Mammary epithelial cell (primary cell): ENCODE data around the gene ANKRD33B.
A peak's percentile ranks its signal among the peaks of the same experiment; 100 is the strongest.

Experiments used
- CTCF ChIP-seq, 2 donors: IDR thresholded peaks in 1 of 2; conservative IDR thresholded peaks in 1 of 2; 2 replicates each; pipeline ENCODE4 v1.5.1; 2011 to 2012; ENCODE audit warnings: inconsistent platforms in 2 of 2, low read length in 2 of 2, mild to moderate bottlenecking in 2 of 2, control low read depth in 1 of 2, low read depth in 1 of 2; ENCODE audit not compliant: insufficient read depth in 1 of 2; ENCODE audit errors: extremely low read depth in 1 of 2
- EZH2 ChIP-seq: IDR thresholded peaks from 2 replicates; pipeline ENCODE4 v1.6.1; 2012; ENCODE audit warnings: low read length, inconsistent platforms, borderline replicate concordance

DNA sequence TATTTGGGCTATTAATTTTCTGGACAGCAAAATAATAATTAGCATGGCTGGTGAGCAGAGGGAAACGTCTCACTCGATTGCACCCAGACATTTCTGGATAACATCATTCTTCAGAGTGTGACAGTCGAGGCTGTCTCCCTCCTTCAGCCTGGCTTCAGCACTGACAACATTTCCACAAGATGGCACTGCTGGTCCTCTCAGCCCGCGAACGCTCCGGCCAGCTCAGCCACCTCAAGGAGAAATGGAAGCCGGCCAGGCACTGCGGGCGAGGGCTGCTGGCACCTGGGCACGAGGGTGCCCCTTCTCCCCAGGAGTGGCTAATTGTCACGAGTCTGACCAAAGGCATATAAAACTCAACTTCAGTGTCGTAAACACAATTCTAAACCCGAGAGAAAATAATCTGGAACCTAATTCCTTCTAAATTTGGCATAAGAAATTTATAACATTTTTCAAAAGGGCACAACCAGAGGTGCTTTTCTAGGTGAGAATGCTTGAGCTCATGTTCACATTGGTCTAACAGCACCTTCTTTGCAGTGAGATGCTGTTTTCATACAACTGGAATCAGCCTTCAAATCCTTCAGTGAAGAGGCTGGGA lies 131.3 kb downstream of the ANKRD33B start:
- TF ChIP-seq CTCF (conservative IDR thresholded peaks at IDR 0.05 in 1 of 2, IDR thresholded peaks at IDR 0.05 in 1 of 2; ENCODE audit: extremely low read depth in 1 of 2, insufficient read depth in 1 of 2, low read depth in 1 of 2, low read length in 2 of 2): peak; percentile 80 to 87
- no peak for TF ChIP-seq EZH2
